Stimulated activated CD4-positive, alpha-beta T cell treated with anti-CD3 and anti-CD28 coated beads, Interleukin-15, amount 100 ng/mL, for 48 hours (primary cell): Measurements from ENCODE around the gene ANKRD39.
A peak's percentile ranks its signal among the peaks of the same experiment; 100 is the strongest.

Source experiments
- DNase-seq, 2 donors: peaks; one replicate each; pipeline ENCODE4 v3.0.0-alpha.2; 2020; ENCODE audit warnings: low read depth in 2 of 2

ANKRD39 gene

GRCh38 chr2:96853321-96853720 is 4.5 kb downstream of the ANKRD39 start:
- DNase-seq: no peak

- no peak for DNase-seq
Measured at GRCh38 chr2:96852667-96853066, 5.1 kb downstream of the ANKRD39 start.

DNA sequence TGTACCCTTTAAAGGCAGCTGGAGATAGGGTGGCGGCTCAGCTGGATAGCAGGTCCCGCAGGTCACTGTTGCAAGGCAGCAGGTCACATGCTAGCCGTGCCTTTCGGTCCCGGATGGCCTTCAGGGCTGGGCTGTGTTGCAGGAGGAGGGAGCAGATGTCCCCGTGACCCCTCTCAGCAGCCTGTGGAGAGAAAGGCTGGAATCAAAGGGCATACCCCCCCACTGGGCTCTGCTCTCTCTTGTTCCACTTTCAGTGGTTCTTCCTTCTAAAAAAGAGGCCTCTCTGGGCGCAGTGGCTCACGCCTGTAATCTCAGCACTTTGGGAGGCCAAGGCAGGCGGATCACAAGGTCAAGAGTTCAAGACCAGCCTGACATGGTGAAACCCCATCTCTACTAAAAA is 9.6 kb downstream of the ANKRD39 start:
- no peak for DNase-seq

DNA sequence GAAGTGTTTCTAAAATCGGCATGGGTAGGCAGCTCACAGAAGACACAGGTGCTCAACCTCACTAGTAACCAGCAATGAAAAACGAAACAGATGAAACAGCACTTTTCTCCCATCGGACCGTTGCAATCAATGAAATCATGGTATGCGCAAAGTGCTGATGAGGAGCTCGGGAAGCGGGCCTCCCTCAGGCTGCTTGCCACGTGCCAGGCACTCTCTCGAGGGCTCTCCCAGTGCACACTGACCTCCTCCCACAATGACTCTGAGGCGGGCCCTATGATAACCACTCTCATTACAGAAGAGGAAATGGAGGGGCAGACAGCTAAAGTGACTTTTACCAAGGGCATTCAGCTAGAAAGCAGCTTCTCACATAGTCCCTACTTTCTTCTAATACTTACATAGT is 10.2 kb downstream of the ANKRD39 start:
- DNase-seq: no peak

DNA sequence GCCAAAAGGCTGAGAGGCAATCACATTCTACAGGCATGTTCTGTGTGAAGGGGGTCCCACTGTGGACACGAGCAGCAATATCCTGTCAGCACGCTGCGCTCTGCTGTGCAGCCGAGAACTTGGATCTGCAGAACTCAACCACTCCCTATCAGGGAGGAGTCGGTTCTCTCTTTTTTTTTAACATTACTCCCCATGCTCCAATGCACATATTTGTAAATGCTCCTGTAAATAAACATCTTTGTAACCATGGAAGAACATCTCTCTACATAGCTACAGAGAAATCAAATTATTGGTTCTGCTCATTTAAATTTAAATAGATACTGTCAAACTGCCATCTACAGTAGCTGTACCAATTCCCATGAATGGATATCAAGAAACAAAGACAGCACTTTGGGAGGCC is 11.0 kb downstream of the ANKRD39 start:
- no peak for DNase-seq

DNA sequence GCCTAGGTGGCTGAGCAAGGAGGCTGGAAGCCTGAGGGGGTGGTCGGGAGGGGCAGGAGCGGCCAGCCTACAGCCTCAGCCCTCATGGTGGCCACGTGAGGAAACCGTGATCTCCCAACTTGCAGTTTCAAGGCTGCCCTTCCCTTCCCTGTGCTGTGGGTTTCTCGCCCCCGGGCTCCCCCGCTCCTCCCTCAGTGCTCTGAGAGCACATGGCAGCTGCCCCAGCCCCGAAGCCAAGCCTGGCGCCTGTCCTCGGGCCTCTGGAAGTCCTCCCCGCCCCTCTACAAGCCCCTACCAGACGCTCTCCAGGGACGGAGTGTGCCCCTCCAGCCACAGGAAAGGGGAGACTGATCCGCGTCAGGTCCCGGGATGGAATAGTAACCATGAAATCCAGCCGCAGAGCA is 13.4 kb downstream of the ANKRD39 start:
- no peak for DNase-seq

GRCh38 chr2:96843538-96844268 is 14.1 kb downstream of the ANKRD39 start, which contains the start of gene ANKRD23:
TSS of gene ANKRD23 (minus strand) at chr2:96844021. CDS start at chr2:96843992, 29 bp downstream.
- DNase-seq: no peak

- DNase-seq: no peak
Measured at GRCh38 chr2:96842600-96842999, 15.2 kb downstream of the ANKRD39 start.

- DNase-seq: no peak
Measured at GRCh38 chr2:96841701-96842495, 15.9 kb downstream of the ANKRD39 start.

DNA sequence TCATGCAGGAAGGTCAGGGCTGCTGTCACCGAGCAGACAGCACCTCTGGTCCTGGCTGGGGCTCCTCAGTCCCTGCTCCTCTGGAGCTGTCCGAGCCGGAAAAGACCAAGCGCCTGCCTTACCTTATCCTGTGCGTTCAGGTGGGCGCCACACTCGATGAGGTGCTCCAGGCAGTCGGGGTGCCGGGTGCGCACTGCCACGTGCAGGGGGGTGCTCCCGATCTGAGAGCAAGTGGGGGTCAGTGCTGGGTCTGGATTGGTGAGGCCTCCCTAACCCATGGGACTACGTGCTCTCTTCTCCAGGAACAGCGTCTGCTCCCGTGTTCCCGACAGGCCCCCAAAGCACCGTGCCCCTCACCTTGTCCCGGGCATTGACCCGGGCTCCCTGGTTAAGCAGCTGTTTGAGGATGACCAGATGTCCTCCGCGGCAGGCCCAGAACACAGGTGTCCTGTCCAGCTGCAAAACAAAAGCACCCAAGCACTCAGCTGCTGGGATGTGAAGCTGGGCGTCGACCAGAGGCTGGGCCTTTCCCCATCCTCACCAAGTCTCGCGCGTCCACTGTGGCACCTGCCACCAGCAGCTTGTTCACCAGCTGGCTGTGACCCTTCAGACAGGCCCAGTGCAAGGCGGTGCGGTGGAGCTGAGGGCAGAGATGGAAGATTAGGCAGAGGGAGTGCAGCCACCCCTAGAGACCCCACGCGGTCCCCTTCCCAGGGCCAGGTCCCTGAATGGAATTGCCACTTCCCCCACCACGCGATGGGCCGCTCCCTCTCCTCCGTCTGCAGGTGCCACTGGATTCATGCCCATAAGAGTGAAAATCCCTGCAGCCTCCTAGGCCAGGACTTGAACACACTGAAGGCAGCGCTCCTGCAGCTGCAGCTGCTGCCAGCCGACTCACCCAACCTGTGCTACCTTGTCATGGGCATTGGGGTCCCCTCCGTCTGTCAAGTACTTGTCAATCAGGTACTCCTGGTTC is 17.7 kb downstream of the ANKRD39 start:
- DNase-seq: no peak

- DNase-seq: peak; percentile 63 to 67
Measured at GRCh38 chr2:96839293-96839874, 18.4 kb downstream of the ANKRD39 start.

DNA sequence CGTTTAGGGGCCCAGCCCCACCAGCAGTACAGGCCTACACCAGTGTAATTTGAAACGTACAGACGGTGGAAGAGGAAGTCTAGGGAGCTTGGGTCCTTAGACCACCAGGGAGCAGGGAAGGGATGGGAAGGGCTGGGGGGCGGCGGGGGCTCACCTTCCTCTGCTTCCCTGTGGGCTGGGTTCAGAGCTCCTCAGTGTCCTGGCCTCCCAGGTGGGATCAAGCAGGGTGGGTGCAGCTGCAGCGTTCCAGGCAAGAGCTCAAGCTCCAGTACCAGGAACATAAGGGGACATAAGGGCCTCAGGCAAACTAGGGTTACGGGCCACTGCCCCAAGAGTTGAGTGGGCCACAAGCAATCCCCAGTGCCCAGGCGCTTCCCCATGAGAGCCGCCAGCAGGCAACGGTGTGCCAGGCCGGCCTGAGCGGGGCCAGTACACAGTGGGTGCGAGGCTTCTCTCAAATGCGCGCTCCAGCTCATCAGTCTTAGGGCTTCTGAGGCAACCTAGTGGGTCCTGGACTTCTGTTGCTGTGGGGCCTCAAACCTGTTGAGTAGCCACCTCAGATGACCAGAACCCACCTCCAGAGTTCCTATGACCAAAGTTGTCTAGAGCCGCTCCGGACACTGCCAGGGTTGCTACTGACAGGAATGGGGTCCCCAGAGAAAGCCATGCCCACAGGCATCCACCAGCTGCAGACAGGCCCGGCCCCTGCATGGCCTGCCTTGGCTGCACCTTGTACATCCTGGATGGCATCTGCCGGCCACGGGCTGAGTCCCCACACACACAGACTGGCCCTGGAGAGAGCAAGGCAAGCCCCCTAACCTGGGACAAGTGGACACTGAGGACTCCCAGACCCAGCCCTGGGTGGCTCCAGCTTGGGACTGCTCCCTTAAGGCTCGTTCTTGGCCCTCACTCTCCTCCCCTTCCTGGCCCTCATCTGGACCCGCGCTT is 19.2 kb downstream of the ANKRD39 start:
- no peak for DNase-seq

DNA sequence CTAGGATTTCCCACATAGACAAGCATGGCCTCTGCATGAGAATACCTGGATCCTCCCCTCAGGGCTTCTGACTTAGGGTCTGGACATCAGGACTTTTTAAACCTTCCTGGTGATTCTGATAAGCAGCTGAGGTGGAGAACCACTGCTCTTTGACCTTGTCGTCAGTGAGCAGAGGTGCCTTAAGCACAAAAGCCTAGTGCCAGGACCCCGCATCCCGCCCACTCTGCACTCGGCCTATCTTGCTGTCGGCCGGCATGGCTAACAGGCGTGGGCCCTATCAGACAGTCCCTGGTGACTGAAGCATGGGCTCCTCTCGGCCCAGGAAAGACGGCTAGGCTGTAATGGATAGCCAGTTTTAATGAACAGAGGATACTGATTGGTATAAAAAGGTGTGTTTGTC is 20.2 kb downstream of the ANKRD39 start:
- DNase-seq: no peak

DNA sequence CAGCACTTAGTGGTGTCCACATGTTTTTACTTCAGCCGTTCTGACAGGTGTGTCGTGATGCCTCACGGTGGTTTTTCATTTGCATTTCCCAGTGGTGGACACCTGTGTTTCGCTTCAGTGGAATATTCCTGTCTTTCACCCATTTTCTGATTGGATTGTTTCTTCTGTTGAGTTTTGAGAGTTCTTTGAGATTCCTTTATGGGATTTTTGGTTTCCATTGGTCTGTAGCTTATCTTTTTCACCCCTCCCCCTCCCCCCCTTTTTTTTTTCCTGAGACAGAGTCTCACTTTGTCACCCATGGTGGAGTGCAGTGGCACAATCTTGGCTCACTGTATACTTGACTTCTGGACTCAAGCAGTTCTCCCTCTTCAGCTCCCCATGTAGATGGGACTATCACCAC is 22.0 kb downstream of the ANKRD39 start:
- no peak for DNase-seq

- no peak for DNase-seq
Measured at GRCh38 chr2:96832754-96833507, 24.9 kb downstream of the ANKRD39 start.

DNA sequence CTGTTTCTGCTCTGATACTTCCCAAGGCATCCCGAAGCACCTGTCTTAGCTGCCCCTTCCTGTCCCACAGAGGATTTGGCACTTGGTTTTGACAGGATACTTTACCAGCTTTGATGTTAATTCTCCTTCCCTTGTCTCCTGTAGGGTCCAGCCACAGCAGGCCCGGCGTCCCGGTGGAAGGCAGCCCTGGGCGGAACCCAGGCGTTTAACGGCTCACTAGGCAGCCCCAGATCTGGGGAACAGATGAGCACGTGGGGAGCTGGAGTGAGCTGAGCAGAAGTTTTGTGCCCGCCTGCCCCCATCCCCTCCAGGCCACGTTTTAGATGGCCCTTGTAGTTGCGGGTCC is 25.4 kb downstream of the ANKRD39 start:
- DNase-seq: no peak

GRCh38 chr2:96831679-96832078 is 26.1 kb downstream of the ANKRD39 start:
- no peak for DNase-seq

DNA sequence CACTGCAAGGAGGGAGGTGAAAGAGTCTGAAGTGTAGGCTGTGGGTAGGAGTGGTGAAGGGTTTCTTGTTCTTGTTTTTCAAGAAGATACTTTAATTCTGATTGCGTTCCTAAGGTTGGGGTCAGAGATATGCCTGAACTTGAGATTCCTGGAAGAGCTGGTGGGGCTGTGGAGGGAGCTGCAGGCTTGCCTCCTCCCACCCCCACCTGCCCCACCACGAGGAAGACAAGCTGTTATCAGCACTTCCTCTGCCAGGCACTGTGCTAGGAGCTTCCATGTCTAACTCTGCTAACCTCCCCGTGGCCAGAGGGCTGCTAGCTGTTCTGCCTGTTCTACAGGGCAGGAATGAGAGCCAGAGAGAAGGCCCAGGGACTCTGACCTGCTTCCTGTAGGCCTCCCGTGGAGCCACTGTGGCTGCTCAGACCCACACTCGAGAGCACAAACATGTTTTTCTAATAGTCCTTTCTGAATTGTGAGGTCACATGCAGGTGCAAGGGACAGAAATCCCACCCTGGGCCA is 27.7 kb downstream of the ANKRD39 start:
- no peak for DNase-seq

DNA sequence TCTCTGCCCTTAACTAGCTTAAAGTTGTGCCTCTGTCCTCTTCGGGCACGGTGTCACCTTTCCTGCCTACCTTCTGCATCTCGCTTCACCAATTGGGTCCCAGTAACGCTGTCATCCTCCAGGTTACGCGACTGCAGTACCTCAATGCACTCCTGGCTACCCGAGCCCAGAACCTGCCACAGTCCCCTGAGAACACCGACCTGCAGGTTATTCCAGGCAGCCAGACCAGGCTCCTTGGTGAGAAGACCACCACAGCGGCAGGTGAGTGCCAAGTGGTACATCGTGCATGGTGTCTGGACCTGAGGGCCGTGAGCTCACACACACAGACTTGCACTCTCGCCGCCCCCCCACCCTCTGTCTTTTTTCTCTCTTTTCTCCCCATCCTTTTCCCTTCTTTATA is 28.9 kb downstream of the ANKRD39 start:
- no peak for DNase-seq

GRCh38 chr2:96828436-96828835 is 29.4 kb downstream of the ANKRD39 start:
- DNase-seq: no peak
